ENCODE results near the gene JAK1.

JAK1 gene

DNA sequence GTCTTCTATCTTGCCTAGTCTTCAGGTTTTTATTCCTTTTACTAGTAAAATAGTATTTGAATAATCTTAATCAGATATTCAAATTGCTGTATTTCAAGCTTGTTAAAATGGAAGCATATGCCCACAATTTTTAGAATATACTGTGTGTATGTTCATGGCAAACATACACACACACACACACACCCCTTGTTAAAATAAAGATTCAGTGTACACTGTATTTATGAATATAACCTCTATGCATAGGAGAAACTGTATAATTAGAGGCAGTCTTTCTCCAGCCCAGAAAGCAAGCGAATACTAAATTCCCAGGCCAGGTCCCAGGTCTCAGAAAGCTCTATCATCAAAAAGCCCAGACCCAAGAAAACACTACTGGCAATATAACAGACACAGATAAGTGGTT, 57.8 kb downstream of the JAK1 start:
- no peak for TF ChIP-seq CREB1 (IDR thresholded peaks at IDR 0.05; ENCODE audit: low read depth)
- TF ChIP-seq EP300 (IDR thresholded peaks at IDR 0.05; ENCODE audit: borderline replicate concordance), result no peak
- no peak for TF ChIP-seq YY1 (IDR thresholded peaks at IDR 0.05; ENCODE audit: low read depth)
- TF ChIP-seq FOXM1 (IDR thresholded peaks at IDR 0.05; ENCODE audit: borderline replicate concordance, low read depth), result no peak
- no peak for TF ChIP-seq USF1 (IDR thresholded peaks at IDR 0.05)
- no peak for TF ChIP-seq TEAD4 (IDR thresholded peaks at IDR 0.05)
- TF ChIP-seq REST (IDR thresholded peaks at IDR 0.05; ENCODE audit: low read depth), result no peak

DNA sequence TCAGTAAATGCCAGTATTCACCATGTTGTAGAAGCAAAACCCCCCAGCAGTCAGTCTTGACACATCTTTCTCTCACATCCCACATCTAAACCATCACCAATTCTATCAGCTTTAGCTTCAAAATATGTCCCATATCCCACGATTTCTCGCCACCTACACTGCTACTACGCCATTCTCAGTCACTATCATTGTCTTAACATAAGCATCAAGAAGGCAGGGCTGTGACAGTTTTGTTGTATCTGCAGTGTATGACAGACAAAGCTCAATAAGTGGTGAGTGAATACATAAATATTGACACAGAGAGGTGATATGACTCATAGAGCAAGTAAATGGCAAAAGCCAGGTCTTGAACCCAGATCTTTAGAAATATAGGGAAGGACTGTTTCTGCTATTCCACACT, 59.9 kb downstream of the JAK1 start:
- TF ChIP-seq TCF12 (IDR thresholded peaks at IDR 0.05; ENCODE audit: low read depth) (no peak), TAF1 (IDR thresholded peaks at IDR 0.05; ENCODE audit: low read depth) (no peak), CEBPB (IDR thresholded peaks at IDR 0.05) (no peak), MAX (IDR thresholded peaks at IDR 0.05) (no peak)

DNA sequence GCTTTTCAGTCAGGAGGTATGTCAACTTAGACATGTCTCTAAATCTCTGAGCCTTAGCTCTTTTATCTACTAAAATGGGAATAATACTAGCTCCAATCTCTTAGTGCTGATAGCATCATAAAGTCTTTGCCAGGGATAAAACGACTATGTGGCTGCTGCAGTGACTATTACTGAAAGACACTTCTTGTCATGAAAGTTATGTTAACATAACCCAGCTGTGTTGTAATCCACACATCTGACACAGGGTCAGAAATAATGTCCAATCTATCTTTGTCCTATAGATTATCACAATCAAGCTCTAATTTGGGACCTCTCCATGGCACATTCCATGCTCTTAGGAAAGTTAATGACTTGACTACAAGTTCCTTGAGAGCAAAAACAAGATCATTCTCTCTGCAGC, 62.8 kb downstream of the JAK1 start:
- TF ChIP-seq EP300 (IDR thresholded peaks at IDR 0.05; ENCODE audit: borderline replicate concordance) (no peak), REST (IDR thresholded peaks at IDR 0.05; ENCODE audit: low read depth) (no peak), USF1 (IDR thresholded peaks at IDR 0.05) (no peak), FOXM1 (IDR thresholded peaks at IDR 0.05; ENCODE audit: borderline replicate concordance, low read depth) (no peak), MAX (IDR thresholded peaks at IDR 0.05) (no peak), TCF12 (IDR thresholded peaks at IDR 0.05; ENCODE audit: low read depth) (no peak), YY1 (IDR thresholded peaks at IDR 0.05; ENCODE audit: low read depth) (no peak), RAD21 (IDR thresholded peaks at IDR 0.05; ENCODE audit: low read depth) (no peak), CREB1 (IDR thresholded peaks at IDR 0.05; ENCODE audit: low read depth) (no peak), TAF1 (IDR thresholded peaks at IDR 0.05; ENCODE audit: low read depth) (no peak), TEAD4 (IDR thresholded peaks at IDR 0.05) (no peak), EGR1 (IDR thresholded peaks at IDR 0.05) (no peak), NFIC (IDR thresholded peaks at IDR 0.05) (no peak), ZBTB7A (IDR thresholded peaks at IDR 0.05; ENCODE audit: low read depth) (no peak), CEBPB (IDR thresholded peaks at IDR 0.05) (no peak)

GRCh38 chr1:64901663-64902062, 64.7 kb downstream of the JAK1 start:
- no peak for TF ChIP-seq REST (IDR thresholded peaks at IDR 0.05; ENCODE audit: low read depth)
- no peak for TF ChIP-seq TEAD4 (IDR thresholded peaks at IDR 0.05)
- no peak for TF ChIP-seq NFIC (IDR thresholded peaks at IDR 0.05)
- TF ChIP-seq ZBTB7A (IDR thresholded peaks at IDR 0.05; ENCODE audit: low read depth), result no peak
- no peak for TF ChIP-seq TAF1 (IDR thresholded peaks at IDR 0.05; ENCODE audit: low read depth)
- no peak for TF ChIP-seq EGR1 (IDR thresholded peaks at IDR 0.05)
- TF ChIP-seq CEBPB (IDR thresholded peaks at IDR 0.05), result no peak
- TF ChIP-seq YY1 (IDR thresholded peaks at IDR 0.05; ENCODE audit: low read depth), result no peak

DNA sequence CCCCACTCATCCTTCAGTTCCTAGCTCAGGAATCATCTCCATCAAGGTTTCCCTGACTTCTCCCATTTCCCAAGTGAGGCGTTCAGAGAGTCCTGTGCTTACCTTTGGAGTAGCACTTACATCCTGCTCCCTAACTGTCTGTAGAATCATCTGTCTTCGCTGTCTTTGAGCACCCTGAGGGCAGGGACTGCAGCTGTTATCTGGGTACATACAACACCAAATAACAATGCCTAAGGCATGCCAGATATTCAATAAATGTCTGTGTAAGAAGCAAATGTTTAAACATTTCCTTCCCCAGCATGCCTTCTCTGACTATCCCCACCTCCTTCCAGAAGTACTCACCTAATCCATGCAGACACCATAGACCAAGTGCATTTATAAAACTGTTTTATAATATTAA, 65.4 kb downstream of the JAK1 start:
- TF ChIP-seq EGR1 (IDR thresholded peaks at IDR 0.05), result no peak

All from Ishikawa (cell line).